Measurements from ENCODE around the gene STON2.

GRCh38 chr14:81433378-81433777, 33.3 kb upstream of the STON2 start:
- TF ChIP-seq CTCF (IDR thresholded peaks at IDR 0.05): no peak
- TF ChIP-seq POLR2A (IDR thresholded peaks at IDR 0.05): no peak

Measured in body of pancreas (tissue), 4 donors.